ENCODE results near the gene CREB3. TPM values are rescaled to one million over a fixed set of nuclear protein-coding genes. Genes with fewer than 3 reads are reported as not detected.

Gene CREB3
- polyA plus RNA-seq, 3 donors = 40.1 to 42.5 (median 40.9) TPM

DNA sequence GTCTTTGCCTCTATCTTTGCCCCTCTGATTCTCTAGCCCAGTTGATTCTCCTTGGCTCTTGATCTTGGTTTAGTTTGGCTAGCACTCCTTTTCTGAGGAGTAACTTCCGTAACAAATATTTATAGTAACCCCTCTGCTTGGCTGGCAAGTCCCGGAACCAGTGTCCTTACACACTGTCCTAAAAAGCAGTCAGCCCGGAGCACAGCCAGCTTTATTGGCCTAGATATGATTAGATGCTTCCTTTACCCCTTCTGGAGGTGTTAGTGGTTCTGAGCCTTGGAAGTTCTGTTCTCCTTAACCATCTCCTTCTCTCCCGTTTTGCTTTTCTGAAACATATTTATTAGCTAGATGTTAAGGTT, 38.6 kb downstream of the CREB3 start:
- no peak for DNase-seq

DNA sequence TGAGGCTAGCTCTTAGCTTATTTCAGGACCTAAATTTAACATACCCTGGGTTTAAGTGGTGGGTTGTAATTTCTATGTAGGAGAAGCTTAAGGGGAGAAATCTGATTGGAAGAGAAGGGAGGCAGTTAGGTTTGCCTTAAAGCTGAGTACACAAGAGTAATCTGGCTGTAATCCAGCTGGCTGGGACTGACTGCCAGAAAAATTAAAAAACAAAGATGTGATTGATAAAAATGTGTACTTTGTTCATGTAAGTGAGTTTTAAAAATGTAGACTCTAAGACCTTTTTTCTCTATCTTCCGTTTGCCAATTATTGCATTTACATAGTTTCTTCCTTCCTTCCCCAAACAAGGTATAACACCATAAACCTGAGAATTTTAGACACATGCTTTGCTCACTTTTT, 39.1 kb downstream of the CREB3 start:
- DNase-seq = no peak

DNA sequence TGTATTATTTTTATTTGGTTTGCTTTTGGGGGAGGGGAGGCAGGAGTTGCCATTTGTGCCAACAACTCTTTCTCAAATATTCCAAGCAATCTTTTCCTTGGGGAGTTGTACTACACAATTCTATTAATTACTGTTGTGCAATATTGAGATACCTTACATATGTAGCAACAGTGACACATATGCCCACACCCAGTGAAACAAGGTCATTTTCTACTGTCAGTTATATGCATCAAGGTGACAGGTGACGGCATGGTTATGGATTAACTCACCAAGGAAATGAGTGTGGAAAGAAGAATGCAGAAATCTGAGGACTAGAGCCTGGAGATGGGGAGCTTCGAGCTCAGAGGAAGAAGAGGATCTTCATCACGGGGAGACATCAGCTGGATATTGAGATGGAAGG, 39.5 kb downstream of the CREB3 start:
- DNase-seq = no peak

DNA sequence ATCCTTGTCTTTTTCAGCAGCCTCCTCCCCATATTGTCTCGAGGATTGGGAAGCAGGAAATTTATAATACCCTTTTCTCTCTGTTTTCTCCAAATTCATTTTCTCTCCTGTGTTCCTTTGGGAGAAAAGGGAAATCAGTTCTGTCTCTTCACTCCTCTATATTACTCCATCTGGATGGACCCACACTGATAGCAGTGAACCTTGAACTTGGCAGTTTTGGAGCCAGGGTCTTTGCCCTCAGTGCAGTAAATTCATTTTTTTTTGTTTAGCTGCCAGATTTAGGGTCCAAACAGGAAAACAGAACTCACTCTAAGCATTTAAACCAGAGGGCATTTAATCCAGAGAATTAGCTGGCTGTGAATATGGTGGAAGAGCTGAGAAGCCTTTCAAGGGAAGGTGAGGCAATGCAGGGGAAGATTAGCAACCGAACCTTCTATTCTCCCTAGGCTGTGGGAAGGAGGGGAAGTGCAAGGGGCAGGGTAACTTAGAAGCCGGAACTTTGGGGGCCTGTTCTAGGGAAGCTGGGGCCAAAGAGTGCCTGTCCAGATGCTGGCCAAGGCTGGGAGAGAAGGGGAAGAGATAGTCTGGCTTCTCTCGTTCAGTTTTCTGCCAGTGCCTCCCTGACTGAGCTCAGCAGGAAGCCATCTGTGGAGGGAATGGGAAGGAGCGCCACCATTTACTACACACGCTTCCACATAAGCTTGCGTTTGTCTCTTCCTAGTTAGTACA, 42.6 kb downstream of the CREB3 start:
- no peak for DNase-seq

DNA sequence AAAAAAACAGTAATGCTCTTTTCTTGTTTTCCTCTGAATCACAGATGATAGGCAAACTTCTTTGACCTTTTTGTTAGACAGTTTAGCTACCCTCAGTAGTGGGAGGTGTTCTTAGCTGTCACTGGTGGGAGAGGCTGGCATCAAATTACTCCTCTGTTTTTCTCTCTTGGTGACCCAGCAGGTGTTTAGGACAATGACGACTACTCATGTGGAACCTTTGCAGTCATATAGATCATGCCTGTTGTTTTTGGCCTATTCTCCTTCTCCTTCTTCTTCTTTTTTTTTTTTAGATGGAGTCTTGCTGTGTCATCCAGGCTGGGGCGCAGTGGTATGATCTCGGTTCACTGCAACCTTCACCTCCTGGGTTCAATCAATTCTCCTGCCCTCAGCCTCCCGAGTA, 43.6 kb downstream of the CREB3 start:
- peak; percentile 78 for DNase-seq

DNA sequence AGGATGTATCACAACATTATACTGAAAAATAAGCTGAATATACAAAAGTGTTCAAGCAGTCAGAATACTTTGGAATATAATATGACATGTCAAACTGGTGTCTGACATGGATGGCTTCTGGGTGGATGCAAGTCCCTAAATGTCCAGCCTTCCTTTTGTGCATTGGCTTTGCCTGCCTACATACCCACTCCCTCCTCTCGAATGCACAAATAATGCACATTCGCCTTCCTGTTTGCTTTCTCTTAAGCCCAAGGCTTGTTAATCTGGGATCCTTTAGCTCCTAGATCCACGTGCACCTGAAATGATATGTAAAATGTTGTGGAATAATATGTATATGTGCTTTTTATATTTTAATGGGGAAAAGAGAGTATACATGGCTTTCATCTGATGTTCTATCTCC, 46.0 kb downstream of the CREB3 start:
- DNase-seq = no peak

DNA sequence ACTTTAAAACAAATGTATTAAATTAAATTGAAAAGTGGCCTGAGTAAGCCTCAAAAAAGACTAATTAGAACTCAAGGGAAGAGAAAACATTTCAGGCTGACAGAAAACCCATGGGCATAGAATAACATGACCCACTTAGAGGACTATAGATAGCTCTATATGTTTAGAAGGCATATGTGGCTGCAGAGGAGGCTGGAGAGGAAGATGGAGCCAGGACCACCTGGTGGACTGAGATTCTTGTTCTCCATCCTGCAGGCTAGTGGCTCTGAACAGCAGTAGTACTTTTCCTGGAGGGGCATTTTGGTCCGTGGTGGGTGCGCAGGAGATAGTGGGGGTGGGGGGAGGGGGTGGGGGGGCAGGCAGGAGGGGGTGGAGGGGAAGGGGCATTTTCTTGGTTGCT, 48.6 kb downstream of the CREB3 start:
- DNase-seq = no peak

DNA sequence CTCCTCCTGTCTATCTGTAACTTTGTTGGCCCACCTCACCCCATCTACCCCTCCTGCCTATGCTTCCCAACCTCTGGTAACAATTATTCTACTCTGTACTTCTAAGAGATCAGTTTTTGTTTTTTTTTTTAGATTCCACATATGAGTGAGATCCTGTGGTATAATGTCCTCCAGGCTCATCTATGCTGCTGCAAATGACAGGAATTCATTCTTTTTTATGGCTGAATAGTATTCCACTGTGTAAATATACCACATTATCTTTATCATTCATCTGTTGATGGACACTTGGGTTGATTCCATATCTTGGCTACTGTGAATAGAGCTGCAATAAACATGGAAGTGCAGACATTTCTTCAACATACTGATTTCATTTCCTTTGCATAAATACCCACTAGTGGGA, 51.0 kb downstream of the CREB3 start:
- DNase-seq = no peak

Other genes with a start within 250 kb of the CREB3 start
- 10 to 100 TPM; 18.9 to 20.7 (median 20.7) TPM for gene RUSC2, start 242.6 kb upstream of the CREB3 start, polyA plus RNA-seq (ENCODE audit: insufficient read length in 3 of 3)
- 10 to 100 TPM; 44.2 to 46.7 (median 46.4) TPM for gene TESK1, start 127.4 kb upstream of the CREB3 start, polyA plus RNA-seq (ENCODE audit: insufficient read length in 3 of 3)
- 1 to 10 TPM; 2.8 to 4.5 (median 4.1) TPM for gene CD72, start 114.3 kb upstream of the CREB3 start, polyA plus RNA-seq (ENCODE audit: insufficient read length in 3 of 3)
- under 1 TPM; 0.32 to 0.58 (median 0.33) TPM for gene SIT1, start 81.7 kb upstream of the CREB3 start, polyA plus RNA-seq (ENCODE audit: insufficient read length in 3 of 3)
- gene RMRP, start 74.6 kb upstream of the CREB3 start, polyA plus RNA-seq (ENCODE audit: insufficient read length in 3 of 3) = not detected
- 10 to 100 TPM; 16.9 to 21.1 (median 18.5) TPM for gene CCDC107, start 74.4 kb upstream of the CREB3 start, polyA plus RNA-seq (ENCODE audit: insufficient read length in 3 of 3)
- 10 to 100 TPM in 2 of 3 donors, 1 to 10 TPM in 1; 8.7 to 14.0 (median 12.9) TPM for gene ARHGEF39, start 67.5 kb upstream of the CREB3 start, polyA plus RNA-seq (ENCODE audit: insufficient read length in 3 of 3)
- under 1 TPM; 0.34 to 0.94 (median 0.57) TPM for gene CA9, start 58.7 kb upstream of the CREB3 start, polyA plus RNA-seq (ENCODE audit: insufficient read length in 3 of 3)
- gene TPM2, start 42.7 kb upstream of the CREB3 start, polyA plus RNA-seq (ENCODE audit: insufficient read length in 3 of 3) = 100 to 1,000 TPM; 142 to 173 (median 160) TPM
- gene TLN1, start 471 bp upstream of the CREB3 start, polyA plus RNA-seq (ENCODE audit: insufficient read length in 3 of 3) = 100 to 1,000 TPM; 164 to 188 (median 181) TPM
- 100 to 1,000 TPM in 2 of 3 donors, 10 to 100 TPM in 1; 94.4 to 139 (median 127) TPM for gene GBA2, start 16.6 kb downstream of the CREB3 start, polyA plus RNA-seq (ENCODE audit: insufficient read length in 3 of 3)
- gene RGP1, start 16.6 kb downstream of the CREB3 start, polyA plus RNA-seq (ENCODE audit: insufficient read length in 3 of 3) = 10 to 100 TPM; 28.7 to 31.8 (median 31.1) TPM
- 1 to 10 TPM in 1 of 3 donors, under 1 TPM in 1, not detected in 1; 0.70 to 1.3 TPM for gene MSMP, start 21.6 kb downstream of the CREB3 start, polyA plus RNA-seq (ENCODE audit: insufficient read length in 3 of 3)
- gene NPR2, start 58.9 kb downstream of the CREB3 start, polyA plus RNA-seq (ENCODE audit: insufficient read length in 3 of 3) = 10 to 100 TPM; 24.5 to 29.4 (median 28.2) TPM
- 1 to 10 TPM; 5.5 to 8.6 (median 6.0) TPM for gene SPAG8, start 79.6 kb downstream of the CREB3 start, polyA plus RNA-seq (ENCODE audit: insufficient read length in 3 of 3)
- gene HINT2, start 82.4 kb downstream of the CREB3 start, polyA plus RNA-seq (ENCODE audit: insufficient read length in 3 of 3) = 10 to 100 TPM; 51.8 to 60.2 (median 59.5) TPM
- gene FAM221B, start 96.1 kb downstream of the CREB3 start, polyA plus RNA-seq (ENCODE audit: insufficient read length in 3 of 3) = under 1 TPM; 0.09 to 0.41 (median 0.12) TPM
- gene TMEM8B, start 96.6 kb downstream of the CREB3 start, polyA plus RNA-seq (ENCODE audit: insufficient read length in 3 of 3) = 10 to 100 TPM; 30.2 to 36.2 (median 31.1) TPM
- gene OR13J1, start 137.7 kb downstream of the CREB3 start, polyA plus RNA-seq (ENCODE audit: insufficient read length in 3 of 3) = under 1 TPM in 2 of 3 donors, not detected in 1; 0.06 to 0.22 TPM
- gene HRCT1, start 173.5 kb downstream of the CREB3 start, polyA plus RNA-seq (ENCODE audit: insufficient read length in 3 of 3) = under 1 TPM in 1 of 3 donors, not detected in 2; 0.64 TPM
- gene SPAAR, start 176.8 kb downstream of the CREB3 start, polyA plus RNA-seq (ENCODE audit: insufficient read length in 3 of 3) = 1 to 10 TPM; 1.3 to 1.9 (median 1.8) TPM
- gene OR2S2, start 225.5 kb downstream of the CREB3 start, polyA plus RNA-seq (ENCODE audit: insufficient read length in 3 of 3) = not detected

All from renal pelvis (tissue), 4 donors.